HG03064 (cell line): Measurements from ENCODE around the gene CARS1.

Experiments
- ATAC-seq: cut with Tn5 transposase; IDR thresholded peaks from one replicate; pipeline ENCODE4 v1.9.1; 2021; ENCODE audit warnings: low read depth; ENCODE audit not compliant: unreplicated experiment

The CARS1 gene

DNA sequence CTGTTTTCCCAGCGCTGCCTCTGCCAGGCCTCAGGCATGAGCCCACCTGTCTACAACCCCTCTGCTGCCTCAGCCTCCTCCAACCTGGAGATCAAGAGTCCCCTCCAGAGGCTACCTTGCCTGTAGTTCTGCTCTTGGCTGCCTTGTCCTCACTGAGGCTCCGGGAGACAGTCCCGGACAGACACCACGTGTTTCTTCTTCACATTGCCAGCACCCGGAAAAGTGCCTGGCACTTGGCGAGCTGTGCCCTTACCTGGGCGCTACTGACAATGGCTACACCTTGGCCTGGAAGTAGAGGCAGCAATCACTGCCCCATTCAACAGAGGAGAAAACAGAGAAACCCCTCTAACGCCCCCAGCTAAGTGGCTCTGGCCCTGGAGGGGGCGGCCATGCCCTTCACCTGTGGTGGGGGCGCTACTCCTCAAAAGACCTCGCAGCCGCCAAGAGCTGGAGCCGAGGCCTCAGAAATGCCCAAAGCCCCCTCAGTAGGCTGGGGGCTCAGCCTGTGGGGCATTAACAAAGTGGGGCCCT is 62.1 kb downstream of the CARS1 start:
- ATAC-seq, result no peak

DNA sequence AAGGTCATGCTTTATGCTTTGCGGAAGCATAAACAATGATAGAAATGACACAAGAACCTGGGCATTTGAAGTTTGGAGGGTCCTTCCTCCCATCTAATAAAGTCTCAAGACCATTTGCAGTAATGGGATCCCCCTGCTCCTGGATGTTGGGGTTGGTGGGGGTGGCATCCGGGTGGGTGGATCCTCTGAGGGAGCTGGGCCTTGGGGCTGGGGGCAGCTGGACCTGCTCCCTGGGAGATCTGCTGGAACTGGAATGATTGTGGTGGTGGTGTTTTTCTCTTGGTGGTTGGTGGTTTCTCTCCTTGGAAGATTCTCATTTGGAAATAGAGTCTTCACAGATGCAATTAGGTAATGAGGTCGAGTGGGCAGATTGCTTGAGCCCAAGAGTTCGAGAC is 62.9 kb downstream of the CARS1 start:
- ATAC-seq, result no peak

- ATAC-seq, result no peak
Observed at GRCh38 chr11:2992997-2993325, 64.3 kb downstream of the CARS1 start.

GRCh38 chr11:2992234-2992996 is 64.8 kb downstream of the CARS1 start, which contains the start of gene NAP1L4:
Gene NAP1L4, minus strand, starts transcription at chr11:2992329. Its CDS starts 13,109 bp downstream, at chr11:2979220.
- ATAC-seq, result peak; percentile 73

DNA sequence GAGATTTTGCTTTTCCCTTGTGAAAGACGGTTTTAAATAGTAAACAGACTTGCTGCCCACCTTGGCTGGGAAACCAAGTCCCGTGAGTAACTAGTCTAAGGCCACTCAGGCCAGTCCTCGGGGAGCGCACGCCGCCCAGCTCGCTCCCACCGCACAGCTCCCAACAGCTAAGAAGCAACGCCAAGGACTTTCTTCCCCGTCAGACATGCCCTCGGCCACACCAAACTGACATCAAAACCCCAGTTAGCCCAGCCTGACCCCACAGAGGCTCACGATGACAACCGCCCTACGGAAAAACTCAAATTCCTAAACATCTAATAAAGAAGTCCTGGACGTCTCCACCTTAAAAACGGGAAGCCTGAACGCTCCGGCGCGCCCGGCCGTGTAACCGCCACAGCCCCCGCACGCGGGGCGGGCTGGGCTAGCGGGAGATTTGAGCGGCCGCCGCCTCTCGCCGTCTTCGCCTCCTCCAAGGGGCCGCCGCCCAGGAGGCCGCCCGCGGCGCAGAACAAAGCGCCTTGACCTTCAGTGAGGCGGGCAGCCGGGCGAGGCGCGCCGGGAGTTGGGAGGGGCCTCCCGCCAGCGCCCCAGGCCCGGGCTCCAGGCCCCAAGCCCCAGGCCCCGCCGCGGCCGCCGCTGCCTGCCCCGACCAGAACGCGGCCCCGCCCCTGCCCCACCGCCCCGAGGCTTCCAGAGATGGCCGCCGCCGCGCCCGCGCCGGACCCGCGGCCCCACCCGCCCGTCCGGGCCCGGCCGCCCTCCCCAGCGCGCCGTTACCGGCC is 65.6 kb downstream of the CARS1 start:
- ATAC-seq, result peak; percentile 28

- ATAC-seq, result no peak
Observed at GRCh38 chr11:2990617-2991451, 66.4 kb downstream of the CARS1 start.

- ATAC-seq, result no peak
Observed at GRCh38 chr11:2989551-2989950, 67.7 kb downstream of the CARS1 start.

DNA sequence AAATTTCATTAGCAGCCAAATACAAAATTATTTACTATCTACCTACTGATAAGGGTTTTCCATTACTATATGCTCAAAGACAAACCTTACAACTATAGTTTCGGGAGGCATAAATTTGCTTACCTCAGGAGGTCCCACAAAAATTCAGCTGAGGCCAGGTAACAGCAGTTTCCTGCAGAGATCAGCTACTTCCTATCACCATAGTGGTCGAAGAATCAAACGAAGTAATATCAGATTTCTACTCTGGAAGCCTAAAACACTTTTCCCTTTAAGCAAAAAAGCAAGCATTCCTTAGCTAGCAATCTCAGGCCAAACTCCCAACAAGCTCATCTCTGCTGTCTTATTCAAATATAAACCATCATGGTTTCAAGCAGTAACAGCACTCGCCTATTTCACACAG is 68.2 kb downstream of the CARS1 start:
- no peak for ATAC-seq

- ATAC-seq, result no peak
Observed at GRCh38 chr11:2987881-2988861, 69.1 kb downstream of the CARS1 start.

DNA sequence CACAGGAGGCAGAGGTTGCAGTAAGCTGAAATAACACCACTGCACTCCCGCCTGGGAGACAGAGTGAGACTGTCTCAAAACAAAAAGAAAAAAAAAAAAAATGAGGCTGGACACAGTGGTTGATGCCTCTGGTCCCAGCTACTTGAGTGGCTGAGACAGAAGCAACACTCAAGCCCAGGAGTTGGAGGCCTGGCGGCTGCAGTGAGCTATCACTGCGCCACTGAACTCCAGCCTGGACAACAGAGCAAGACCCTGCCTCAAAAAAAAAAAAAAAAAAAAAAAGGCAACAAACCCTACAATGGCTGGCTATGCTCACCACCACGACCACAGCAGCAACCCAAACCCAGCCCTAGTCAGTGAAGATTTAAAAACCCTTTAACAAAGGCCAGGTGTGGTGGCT is 73.3 kb downstream of the CARS1 start:
- no peak for ATAC-seq

GRCh38 chr11:2982214-2982613 is 75.0 kb downstream of the CARS1 start:
- ATAC-seq, result no peak

- ATAC-seq, result no peak
Observed at GRCh38 chr11:2981130-2981529, 76.1 kb downstream of the CARS1 start.

- ATAC-seq, result no peak
Observed at GRCh38 chr11:2980168-2980840, 76.9 kb downstream of the CARS1 start.

DNA sequence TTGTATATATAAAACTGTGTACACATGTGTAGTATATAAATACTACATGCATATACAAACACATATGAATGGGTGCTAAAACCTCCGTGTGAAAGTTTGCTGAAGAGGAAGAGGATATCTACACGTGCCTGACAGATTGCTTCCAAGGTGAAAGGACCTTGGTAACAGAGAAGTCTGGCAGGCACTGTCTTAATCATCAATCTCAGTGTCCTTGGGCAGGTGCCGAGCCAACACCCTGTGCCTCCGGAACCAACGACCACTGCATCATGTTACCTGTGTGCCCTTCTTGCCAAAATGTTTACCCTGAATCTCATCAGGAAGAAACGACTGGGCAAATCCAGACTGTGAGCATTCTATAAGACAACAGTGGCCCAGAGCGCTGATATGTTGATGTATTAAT is 80.1 kb downstream of the CARS1 start:
- ATAC-seq, result no peak

DNA sequence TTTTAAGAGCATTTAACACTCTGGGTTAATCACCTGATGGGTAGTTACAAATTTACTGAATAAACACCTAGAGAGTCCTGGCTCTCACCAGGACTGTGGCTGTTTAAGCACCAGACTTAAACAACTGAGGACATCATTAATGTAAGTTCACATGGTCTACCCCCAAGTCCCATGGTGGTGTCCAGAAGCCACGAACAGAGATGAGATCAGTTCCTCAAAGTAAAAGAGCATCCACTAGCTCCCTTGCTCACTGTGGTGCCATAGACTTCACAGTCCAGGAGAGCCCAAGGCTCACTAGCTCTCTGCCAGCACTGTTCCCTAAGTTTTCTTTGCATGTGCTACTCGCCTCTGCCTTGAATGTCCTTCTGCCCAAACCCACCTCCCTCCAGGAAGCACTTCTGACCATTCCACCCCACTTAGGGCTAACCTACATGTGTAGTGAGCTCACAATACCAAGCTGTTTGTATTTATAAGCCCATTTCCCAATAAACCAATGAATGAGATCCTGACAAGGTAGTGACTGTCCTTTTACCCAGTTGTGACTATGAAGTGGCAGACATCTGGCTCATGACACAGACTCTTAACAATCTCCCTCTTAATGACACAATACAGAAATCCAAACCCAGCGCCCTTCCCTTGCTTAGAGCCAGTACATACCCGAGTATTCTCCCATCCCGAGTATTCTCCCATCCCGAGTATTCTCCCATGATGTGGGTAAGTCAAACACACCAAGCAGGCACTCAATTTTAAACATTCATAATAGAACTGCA is 80.7 kb downstream of the CARS1 start:
- ATAC-seq, result no peak

GRCh38 chr11:2975594-2975993 is 81.6 kb downstream of the CARS1 start:
- ATAC-seq, result no peak

- ATAC-seq, result no peak
Observed at GRCh38 chr11:2974272-2974671, 83.0 kb downstream of the CARS1 start.

- no peak for ATAC-seq
Observed at GRCh38 chr11:2968341-2968900, 88.8 kb downstream of the CARS1 start.
